BJ (cell line): ENCODE results near the gene ATOSB. TPM values are rescaled to one million over a fixed set of nuclear protein-coding genes. Genes with fewer than 3 reads are reported as not detected.

ENCODE experiments used
- CTCF ChIA-PET: fragments of 350-600 bp; formaldehyde crosslinking; extraction: SDS; loops from one replicate; lab custom pipeline; 2021; ENCODE audit warnings: antibody characterized with exemption, inconsistent platforms; lab: Yijun Ruan, JAX
- POLR2A ChIA-PET: fragments of 300-600 bp; sonication (Branson Sonifier 250); formaldehyde crosslinking; extraction: SDS; loops from one replicate; lab custom pipeline; 2021; ENCODE audit warnings: antibody characterized with exemption; lab: Charles Lee
- DNase-seq: peaks from one replicate; pipeline ENCODE4 v3.0.0-alpha.2; 2011; ENCODE audit warnings: low read depth
- H3K27me3 ChIP-seq: 2 replicates; pipeline ENCODE4 v1.6.0; 2011; ENCODE audit warnings: low read length; ENCODE audit not compliant: control insufficient read depth, insufficient read depth
- H3K36me3 ChIP-seq: 2 replicates; pipeline ENCODE4 v1.5.1; 2011; ENCODE audit warnings: low read length; ENCODE audit not compliant: control insufficient read depth, insufficient read depth
- H3K4me3 ChIP-seq: 2 replicates; pipeline ENCODE4 v1.5.1; 2011; ENCODE audit warnings: low read depth, mild to moderate bottlenecking, control low read depth, low read length
- polyA plus RNA-seq: library from polyadenylated mRNA; depleted of rRNA; stranded (reverse); fragments of >200 nt; gene quantifications from 2 replicates; pipeline ENCODE4 v1.2.3, GENCODE V29; 2011; rRNA removed
- TF ChIP-seq, protein P1 (sequence below): IDR thresholded peaks from 2 replicates; pipeline ENCODE4 v1.5.1; 2011; ENCODE audit warnings: low read depth, mild to moderate bottlenecking, control low read depth, inconsistent platforms, low read length, moderate library complexity; ENCODE audit not compliant: insufficient read depth

Gene ATOSB
- polyA plus RNA-seq, 1 experiment = 51.0 TPM

DNA sequence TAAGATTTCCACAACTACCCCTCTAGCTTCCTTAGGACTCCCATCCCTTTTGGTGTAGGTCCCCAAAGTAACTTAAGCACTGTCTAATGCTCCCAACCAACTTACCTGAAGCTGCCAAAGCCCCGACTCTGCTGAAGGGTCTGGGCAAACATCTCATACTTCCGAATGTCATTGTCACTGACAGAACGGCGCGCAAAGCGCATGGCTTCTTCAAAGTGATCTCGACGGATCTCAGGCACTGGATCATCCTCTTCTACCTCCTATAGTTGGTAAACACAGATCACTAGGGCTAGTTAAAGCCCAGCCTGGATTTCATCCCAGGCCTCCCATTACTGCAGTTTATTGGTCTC, 58.4 kb downstream of the ATOSB start:
- Histone ChIP-seq H3K4me3 (no peak overlapping the region), H3K36me3 (peaks cover 48% of the 10 kb centered on the region), H3K27me3 (no peaks in the 10 kb centered on the region)
- CTCF ChIA-PET = no interaction called here
- no peak for DNase-seq
- TF ChIP-seq, protein P1, sequence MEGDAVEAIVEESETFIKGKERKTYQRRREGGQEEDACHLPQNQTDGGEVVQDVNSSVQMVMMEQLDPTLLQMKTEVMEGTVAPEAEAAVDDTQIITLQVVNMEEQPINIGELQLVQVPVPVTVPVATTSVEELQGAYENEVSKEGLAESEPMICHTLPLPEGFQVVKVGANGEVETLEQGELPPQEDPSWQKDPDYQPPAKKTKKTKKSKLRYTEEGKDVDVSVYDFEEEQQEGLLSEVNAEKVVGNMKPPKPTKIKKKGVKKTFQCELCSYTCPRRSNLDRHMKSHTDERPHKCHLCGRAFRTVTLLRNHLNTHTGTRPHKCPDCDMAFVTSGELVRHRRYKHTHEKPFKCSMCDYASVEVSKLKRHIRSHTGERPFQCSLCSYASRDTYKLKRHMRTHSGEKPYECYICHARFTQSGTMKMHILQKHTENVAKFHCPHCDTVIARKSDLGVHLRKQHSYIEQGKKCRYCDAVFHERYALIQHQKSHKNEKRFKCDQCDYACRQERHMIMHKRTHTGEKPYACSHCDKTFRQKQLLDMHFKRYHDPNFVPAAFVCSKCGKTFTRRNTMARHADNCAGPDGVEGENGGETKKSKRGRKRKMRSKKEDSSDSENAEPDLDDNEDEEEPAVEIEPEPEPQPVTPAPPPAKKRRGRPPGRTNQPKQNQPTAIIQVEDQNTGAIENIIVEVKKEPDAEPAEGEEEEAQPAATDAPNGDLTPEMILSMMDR = no peak
- POLR2A ChIA-PET = no interaction called here

DNA sequence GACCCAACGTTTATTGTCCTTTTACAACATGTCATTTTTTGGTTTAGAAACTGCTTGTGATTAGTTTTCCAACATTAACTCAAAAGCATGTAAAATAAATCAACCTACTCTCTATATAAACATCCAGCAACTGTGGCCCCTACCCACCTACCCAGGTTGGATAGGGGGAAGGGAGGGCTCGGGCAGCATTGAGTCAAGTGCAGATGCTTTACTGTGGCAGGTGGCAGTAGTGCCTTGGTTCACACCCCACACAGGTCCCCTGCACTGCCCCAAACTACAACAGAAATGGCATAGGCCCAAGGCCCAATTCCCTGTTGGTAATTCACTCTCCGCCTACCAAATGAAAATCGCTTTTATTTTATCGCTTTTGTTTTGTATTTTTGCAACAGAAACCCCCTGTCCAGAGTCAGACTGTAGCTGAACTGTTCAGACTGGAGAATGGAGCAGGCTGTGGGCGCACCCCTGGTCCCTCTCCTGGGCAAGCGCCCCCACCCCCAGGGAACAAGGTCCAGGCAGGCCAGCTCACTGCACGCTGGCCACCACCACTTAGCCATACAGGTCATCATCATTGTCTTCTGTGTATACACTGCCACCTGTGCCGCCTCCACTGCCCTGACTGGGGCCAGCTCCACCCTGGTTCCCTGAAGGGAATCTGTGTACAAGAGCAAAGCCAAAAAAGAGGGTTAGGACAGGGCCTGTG, 58.9 kb downstream of the ATOSB start:
- Histone ChIP-seq H3K27me3 (no peaks in the 10 kb centered on the region), H3K36me3 (peaks cover 43% of the 10 kb centered on the region), H3K4me3 (no peak overlapping the region)
- TF ChIP-seq, protein P1 = no peak
- CTCF ChIA-PET = no interaction called here
- POLR2A ChIA-PET = no interaction called here
- no peak for DNase-seq

DNA sequence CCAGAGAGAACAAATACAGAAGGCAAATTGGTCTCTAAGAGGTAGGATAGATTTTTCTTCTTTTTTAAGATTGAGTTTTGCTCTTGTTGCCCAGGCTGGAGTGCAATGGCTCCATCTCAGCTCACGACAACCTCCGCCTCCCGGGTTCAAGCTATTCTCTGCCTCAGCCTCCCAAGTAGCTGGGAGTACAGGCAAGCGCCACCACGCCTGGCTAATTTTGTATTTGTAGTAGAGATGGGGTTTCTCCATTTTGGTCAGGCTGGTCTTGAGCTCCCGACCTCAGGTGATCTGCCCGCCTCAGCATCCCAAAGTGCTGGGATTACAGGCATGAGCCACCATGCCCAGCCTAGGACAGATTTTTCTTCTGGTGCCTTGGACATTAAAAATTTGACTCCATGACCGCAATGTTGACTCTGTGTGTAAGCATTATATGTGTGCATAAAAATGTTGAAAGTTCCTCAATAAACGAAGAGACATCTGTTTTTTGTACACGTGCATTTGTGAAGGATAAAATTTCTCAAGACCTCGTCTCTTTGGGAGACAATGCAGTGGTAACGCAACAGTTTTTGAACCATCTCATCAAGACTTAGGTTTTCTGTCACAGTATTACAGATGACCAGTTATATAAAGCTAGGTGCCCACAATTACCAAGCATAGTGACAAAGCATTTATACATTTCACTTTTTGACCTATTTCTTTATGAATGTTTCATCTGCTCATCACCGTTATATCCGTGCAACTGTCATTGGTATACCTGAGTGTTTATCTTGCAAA, 60.6 kb downstream of the ATOSB start:
- ChIA-PET CTCF (interaction anchor here (1.1 kb wide), 1 partner anchor 155 kb away, joined by 3 read pairs; no protein-coding TSS in a partner anchor), POLR2A (no interaction called here)
- Histone ChIP-seq H3K4me3 (no peak overlapping the region), H3K27me3 (no peaks in the 10 kb centered on the region), H3K36me3 (peaks cover 31% of the 10 kb centered on the region)
- DNase-seq = no peak
- TF ChIP-seq, protein P1 = no peak

DNA sequence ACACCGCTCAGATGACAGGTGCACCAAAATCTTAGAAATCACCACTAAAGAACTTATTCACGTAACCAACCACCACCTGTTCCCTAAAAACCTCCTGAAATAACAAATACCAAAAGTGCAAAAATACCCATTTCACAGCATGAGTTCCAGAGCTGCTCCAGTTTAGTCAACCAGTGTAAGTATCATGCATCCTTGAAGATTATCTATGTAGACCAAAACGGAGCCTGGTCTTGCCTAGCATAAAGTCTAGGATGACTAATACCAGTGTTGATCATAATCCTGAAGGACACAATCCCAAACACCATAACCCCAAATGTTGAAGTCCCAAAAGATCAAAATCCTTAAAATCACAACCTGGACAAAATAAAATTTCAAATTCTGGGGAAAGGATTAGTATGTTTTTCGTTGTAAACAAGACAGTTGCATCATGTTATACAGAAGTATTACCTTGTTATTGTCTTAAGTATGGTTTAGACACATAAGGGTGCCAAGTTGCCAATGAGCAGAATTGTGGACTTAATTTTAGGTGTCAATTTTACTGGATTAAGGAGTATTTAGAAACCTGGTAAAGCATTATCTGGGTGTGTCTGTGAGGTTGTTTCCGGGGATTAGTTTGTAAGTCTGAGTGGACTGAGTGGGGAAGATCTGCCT, 61.4 kb downstream of the ATOSB start:
- H3K36me3 ChIP-seq = peaks cover 27% of the 10 kb centered on the region
- POLR2A ChIA-PET = no interaction called here
- TF ChIP-seq, protein P1 = no peak
- DNase-seq = no peak
- CTCF ChIA-PET = interaction anchor here (1.3 kb wide), 1 partner anchor 10 kb away, joined by 3 read pairs; no protein-coding TSS in a partner anchor
- no peak overlapping the region for H3K4me3 ChIP-seq
- H3K27me3 ChIP-seq = no peaks in the 10 kb centered on the region

Other genes starting within 250 kb of the ATOSB start
- 0.02 and 0.09 TPM in 2 replicates for gene PHF24, start 157.6 kb downstream of the ATOSB start, polyA plus RNA-seq
- 5.2 and 6.1 TPM in 2 replicates for gene DNAJB5, start 126.1 kb downstream of the ATOSB start, polyA plus RNA-seq
- gene VCP, start 43.2 kb downstream of the ATOSB start, polyA plus RNA-seq = 305 and 333 TPM in 2 replicates
- 11.9 and 13.6 TPM in 2 replicates for gene FANCG, start 35.9 kb downstream of the ATOSB start, polyA plus RNA-seq
- 18.7 and 26.9 TPM in 2 replicates for gene PIGO, start 19.3 kb downstream of the ATOSB start, polyA plus RNA-seq
- 134 and 170 TPM in 2 replicates for gene STOML2, start 12.7 kb downstream of the ATOSB start, polyA plus RNA-seq
- gene UNC13B, start 46.1 kb upstream of the ATOSB start, polyA plus RNA-seq = 13.2 and 13.3 TPM in 2 replicates